A673 (cell line): Measurements from ENCODE around the gene STRN.

Source experiments
- EZH2 ChIP-seq: fragments of 200-600 bp; sonication (generic); IDR thresholded peaks from 2 replicates; pipeline ENCODE4 v1.6.1; 2017; ENCODE audit warnings: borderline replicate concordance, low read depth, mild to moderate bottlenecking, mixed read lengths, antibody characterized with exemption, low read length; ENCODE audit not compliant: poor library complexity, severe bottlenecking
- TF ChIP-seq, protein P1 (sequence below): fragments of 300-800, 200-600 bp; sonication (generic); conservative IDR thresholded peaks from 2 replicates; pipeline ENCODE4 v1.5.1; 2017; ENCODE audit warnings: low read depth, mild to moderate bottlenecking, antibody characterized with exemption, low read length, moderate library complexity, mixed read lengths

DNA sequence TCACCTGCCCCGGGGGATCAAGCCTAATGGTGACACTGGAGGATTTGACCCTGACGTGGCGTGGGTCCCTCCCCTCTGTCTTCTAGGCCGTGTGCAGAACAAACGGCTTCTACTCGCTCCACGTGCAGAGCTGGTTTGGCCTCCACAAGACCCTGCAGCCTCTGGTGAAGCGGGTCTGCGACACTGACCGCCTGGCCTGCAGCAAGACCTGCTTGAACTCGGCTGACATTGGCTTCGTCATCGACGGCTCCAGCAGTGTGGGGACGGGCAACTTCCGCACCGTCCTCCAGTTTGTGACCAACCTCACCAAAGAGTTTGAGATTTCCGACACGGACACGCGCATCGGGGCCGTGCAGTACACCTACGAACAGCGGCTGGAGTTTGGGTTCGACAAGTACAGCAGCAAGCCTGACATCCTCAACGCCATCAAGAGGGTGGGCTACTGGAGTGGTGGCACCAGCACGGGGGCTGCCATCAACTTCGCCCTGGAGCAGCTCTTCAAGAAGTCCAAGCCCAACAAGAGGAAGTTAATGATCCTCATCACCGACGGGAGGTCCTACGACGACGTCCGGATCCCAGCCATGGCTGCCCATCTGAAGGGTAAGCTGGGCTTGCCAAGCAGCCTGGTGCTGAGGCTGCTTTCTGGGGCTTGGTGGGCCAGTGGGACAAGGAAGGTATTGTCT is 157.8 kb downstream of the STRN start:
- TF ChIP-seq, protein P1, sequence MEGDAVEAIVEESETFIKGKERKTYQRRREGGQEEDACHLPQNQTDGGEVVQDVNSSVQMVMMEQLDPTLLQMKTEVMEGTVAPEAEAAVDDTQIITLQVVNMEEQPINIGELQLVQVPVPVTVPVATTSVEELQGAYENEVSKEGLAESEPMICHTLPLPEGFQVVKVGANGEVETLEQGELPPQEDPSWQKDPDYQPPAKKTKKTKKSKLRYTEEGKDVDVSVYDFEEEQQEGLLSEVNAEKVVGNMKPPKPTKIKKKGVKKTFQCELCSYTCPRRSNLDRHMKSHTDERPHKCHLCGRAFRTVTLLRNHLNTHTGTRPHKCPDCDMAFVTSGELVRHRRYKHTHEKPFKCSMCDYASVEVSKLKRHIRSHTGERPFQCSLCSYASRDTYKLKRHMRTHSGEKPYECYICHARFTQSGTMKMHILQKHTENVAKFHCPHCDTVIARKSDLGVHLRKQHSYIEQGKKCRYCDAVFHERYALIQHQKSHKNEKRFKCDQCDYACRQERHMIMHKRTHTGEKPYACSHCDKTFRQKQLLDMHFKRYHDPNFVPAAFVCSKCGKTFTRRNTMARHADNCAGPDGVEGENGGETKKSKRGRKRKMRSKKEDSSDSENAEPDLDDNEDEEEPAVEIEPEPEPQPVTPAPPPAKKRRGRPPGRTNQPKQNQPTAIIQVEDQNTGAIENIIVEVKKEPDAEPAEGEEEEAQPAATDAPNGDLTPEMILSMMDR, result no peak
- TF ChIP-seq EZH2, result no peak
